CD14-positive monocyte (primary cell): Measurements from ENCODE around the gene WDR82. TPM values are rescaled to one million over a fixed set of nuclear protein-coding genes. Genes with fewer than 3 reads are reported as not detected.

Experiments
- DNase-seq, 3 donors: peaks; one replicate each; pipeline ENCODE4 v3.0.0-alpha.2; 2011 to 2022
- H2AFZ ChIP-seq: 2 replicates; pipeline ENCODE4 v1.6.0; 2012; ENCODE audit warnings: mild to moderate bottlenecking, low read depth, low read length, inconsistent platforms; ENCODE audit not compliant: insufficient read depth, poor library complexity, severe bottlenecking
- H3K27ac ChIP-seq, 2 donors: 1 replicate in 1 of 2; 2 replicates in 1 of 2; pipeline ENCODE4 v1.5.1; 2012 to 2013; ENCODE audit warnings: low read length in 2 of 2, control low read depth in 1 of 2, inconsistent platforms in 1 of 2, low read depth in 1 of 2, mild to moderate bottlenecking in 1 of 2
- H3K27me3 ChIP-seq, 2 donors: one replicate each; pipeline versions ENCODE4 v1.6.0 to v1.6.1; 2011 to 2013; ENCODE audit warnings: low read length in 2 of 2; ENCODE audit not compliant: control insufficient read depth in 2 of 2, insufficient read depth in 2 of 2
- H3K36me3 ChIP-seq, 2 donors: replicated peaks in 1 of 2; 1 replicate in 1 of 2; 2 replicates in 1 of 2; pipeline versions ENCODE4 v1.5.1 to v1.6.1; 2012 to 2013; ENCODE audit warnings: low read length in 2 of 2, control low read depth in 1 of 2, inconsistent platforms in 1 of 2, mild to moderate bottlenecking in 1 of 2; ENCODE audit not compliant: insufficient read depth in 2 of 2, control insufficient read depth in 1 of 2
- H3K4me1 ChIP-seq, 2 donors: 1 replicate in 1 of 2; 2 replicates in 1 of 2; pipeline versions ENCODE4 v1.5.1 to v1.6.1; 2012 to 2013; ENCODE audit warnings: low read length in 2 of 2, control low read depth in 1 of 2, inconsistent platforms in 1 of 2, mild to moderate bottlenecking in 1 of 2, moderate library complexity in 1 of 2; ENCODE audit not compliant: insufficient read depth in 2 of 2, control insufficient read depth in 1 of 2
- H3K4me2 ChIP-seq: replicated peaks from 2 replicates; pipeline ENCODE3; 2012; ENCODE audit warnings: low read length, moderate library complexity, mild to moderate bottlenecking; ENCODE audit not compliant: poor library complexity, severe bottlenecking; ENCODE audit errors: extremely low read depth
- H3K4me3 ChIP-seq, 3 experiments: fragments of 200-600 bp in 1 of 3; sonication (generic) in 1 of 3; replicated peaks in 1 of 3; 1 replicate in 2 of 3; 2 replicates in 1 of 3; pipeline ENCODE4 v1.5.1; 2011 to 2013; ENCODE audit warnings: low read length in 3 of 3, mild to moderate bottlenecking in 3 of 3, control low read depth in 2 of 3, low read depth in 2 of 3, inconsistent platforms in 1 of 3, moderate library complexity in 1 of 3
- H3K79me2 ChIP-seq: 2 replicates; pipeline ENCODE4 v1.6.0; 2012; ENCODE audit warnings: mild to moderate bottlenecking, control low read depth, inconsistent platforms, low read length, moderate library complexity; ENCODE audit not compliant: insufficient read depth
- H3K9ac ChIP-seq: 2 replicates; pipeline ENCODE4 v1.6.0; 2017; ENCODE audit warnings: low read length, mild to moderate bottlenecking; ENCODE audit not compliant: insufficient read depth, poor library complexity, severe bottlenecking
- H3K9me3 ChIP-seq, 2 donors: replicated peaks in 1 of 2; 1 replicate in 1 of 2; 2 replicates in 1 of 2; pipeline versions ENCODE4 v1.5.1 to v1.6.1; 2012 to 2013; ENCODE audit warnings: low read length in 2 of 2, control low read depth in 1 of 2; ENCODE audit not compliant: control insufficient read depth in 1 of 2, insufficient read depth in 1 of 2
- H4K20me1 ChIP-seq: 2 replicates; pipeline ENCODE4 v1.6.0; 2012; ENCODE audit warnings: mild to moderate bottlenecking, low read length, control low read depth, moderate library complexity; ENCODE audit not compliant: insufficient read depth
- H3K27ac Mint-ChIP-seq, 7 donors: one replicate each; pipeline ENCODE4 v1.8.0; 2020; ENCODE audit warnings: mild to moderate bottlenecking in 7 of 7, mixed read lengths in 7 of 7, moderate library complexity in 6 of 7, inconsistent platforms in 2 of 7
- H3K27me3 Mint-ChIP-seq, 3 donors: one replicate each; pipeline ENCODE4 v1.8.0; 2021 to 2022; ENCODE audit warnings: low read depth in 3 of 3, mild to moderate bottlenecking in 3 of 3, mixed read lengths in 3 of 3, moderate library complexity in 3 of 3, inconsistent platforms in 1 of 3
- H3K36me3 Mint-ChIP-seq, 2 donors: one replicate each; pipeline ENCODE4 v1.8.0; 2020; ENCODE audit warnings: mixed read lengths in 2 of 2, inconsistent platforms in 1 of 2, mild to moderate bottlenecking in 1 of 2
- H3K4me1 Mint-ChIP-seq: one replicate; pipeline ENCODE4 v1.8.0; 2020; ENCODE audit warnings: mild to moderate bottlenecking, mixed read lengths
- H3K4me3 Mint-ChIP-seq, 2 donors: one replicate each; pipeline ENCODE4 v1.8.0; 2020; ENCODE audit warnings: mild to moderate bottlenecking in 2 of 2, mixed read lengths in 2 of 2, moderate library complexity in 1 of 2
- H3K9me3 Mint-ChIP-seq, 7 donors: one replicate each; pipeline ENCODE4 v1.8.0; 2020 to 2022; ENCODE audit warnings: mixed read lengths in 7 of 7, mild to moderate bottlenecking in 6 of 7, moderate library complexity in 6 of 7, inconsistent platforms in 2 of 7
- WGBS: methylation state at CpG from one replicate; pipeline ENCODE4 v1.1.5; 2013; ENCODE audit warnings: missing lambda C conversion rate; ENCODE audit not compliant: insufficient coverage; 5-methylcytosine and 5-hydroxymethylcytosine counted together
- intact Hi-C, 2 donors: fragments of 100-400 bp; cut with micrococcal nuclease; formaldehyde crosslinking; loops; one replicate each; pipeline versions ENCODE4 v1.15.0 to v1.15.1; 2023
- polyA plus RNA-seq, 3 donors: library from polyadenylated mRNA; depleted of rRNA in 1 of 3; unstranded in 2 of 3; stranded (reverse) in 1 of 3; fragments of 300-500 nt in 2 of 3; fragments of >200 nt in 1 of 3; fragmentation: Illumina TruSeq in 2 of 3; gene quantifications; 1 replicate in 2 of 3; 2 replicates in 1 of 3; pipeline ENCODE4 v1.2.3, GENCODE V29; 2012 to 2021
- TF ChIP-seq, protein P1 (sequence below): fragments of 200-600 bp; IDR thresholded peaks from one replicate; pipeline ENCODE4 v1.8.0; 2022; ENCODE audit warnings: antibody characterized with exemption, mild to moderate bottlenecking

WDR82 gene
- polyA plus RNA-seq, 3 donors: 27.3 to 33.4 (median 32.3) TPM

DNA sequence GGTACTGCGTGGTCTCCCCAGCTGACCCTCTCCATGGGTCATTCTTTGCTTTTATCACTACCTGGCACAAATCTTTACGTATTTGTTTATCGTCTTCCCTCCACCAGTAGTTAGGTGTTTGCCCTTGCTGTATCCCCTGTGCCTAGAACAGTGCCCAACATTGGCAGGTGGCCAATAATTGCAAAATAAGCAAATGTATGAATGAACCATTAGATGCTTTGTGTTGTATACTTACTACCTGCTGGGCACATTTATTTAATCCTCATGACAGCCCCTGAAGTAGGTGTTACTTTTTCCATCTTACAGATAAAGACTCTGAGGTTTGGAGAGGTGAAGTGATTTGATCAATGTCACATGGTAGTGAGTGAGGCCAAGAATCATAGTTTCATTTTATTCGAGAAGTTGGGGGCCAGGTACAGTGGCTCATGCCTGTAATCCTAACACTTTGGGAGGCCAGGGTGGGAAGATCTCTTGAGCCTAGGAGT lies 37.5 kb downstream of the WDR82 start:
- no peak for DNase-seq
- no peaks in the 10 kb centered on the region for H3K9me3 ChIP-seq
- TF ChIP-seq, protein P1, sequence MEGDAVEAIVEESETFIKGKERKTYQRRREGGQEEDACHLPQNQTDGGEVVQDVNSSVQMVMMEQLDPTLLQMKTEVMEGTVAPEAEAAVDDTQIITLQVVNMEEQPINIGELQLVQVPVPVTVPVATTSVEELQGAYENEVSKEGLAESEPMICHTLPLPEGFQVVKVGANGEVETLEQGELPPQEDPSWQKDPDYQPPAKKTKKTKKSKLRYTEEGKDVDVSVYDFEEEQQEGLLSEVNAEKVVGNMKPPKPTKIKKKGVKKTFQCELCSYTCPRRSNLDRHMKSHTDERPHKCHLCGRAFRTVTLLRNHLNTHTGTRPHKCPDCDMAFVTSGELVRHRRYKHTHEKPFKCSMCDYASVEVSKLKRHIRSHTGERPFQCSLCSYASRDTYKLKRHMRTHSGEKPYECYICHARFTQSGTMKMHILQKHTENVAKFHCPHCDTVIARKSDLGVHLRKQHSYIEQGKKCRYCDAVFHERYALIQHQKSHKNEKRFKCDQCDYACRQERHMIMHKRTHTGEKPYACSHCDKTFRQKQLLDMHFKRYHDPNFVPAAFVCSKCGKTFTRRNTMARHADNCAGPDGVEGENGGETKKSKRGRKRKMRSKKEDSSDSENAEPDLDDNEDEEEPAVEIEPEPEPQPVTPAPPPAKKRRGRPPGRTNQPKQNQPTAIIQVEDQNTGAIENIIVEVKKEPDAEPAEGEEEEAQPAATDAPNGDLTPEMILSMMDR: no peak
- H3K4me1 Mint-ChIP-seq: peaks cover 68% of the 10 kb centered on the region
- no peaks in the 10 kb centered on the region for H3K27me3 Mint-ChIP-seq
- intact Hi-C loops: loop anchor here (5.0 kb wide), 1 partner anchor 36 kb away; the partner anchor contains the start of gene WDR82 (in 2 of the 2)
- H3K27ac Mint-ChIP-seq: peak overlapping the region; percentile 73 to 94 (median 91)
- peaks cover 0 to 5% (median 0%) of the 10 kb centered on the region in 7 donors for H3K9me3 Mint-ChIP-seq
- H3K27me3 ChIP-seq: no peaks in the 10 kb centered on the region
- H3K9ac ChIP-seq: no peak overlapping the region
- H3K79me2 ChIP-seq: peaks cover 60% of the 10 kb centered on the region
- H3K36me3 ChIP-seq: peaks cover 0 to under 1% of the 10 kb centered on the region in 2 donors
- WGBS: 100% methylated on average over 3 of the region's 4 CpGs
- H3K4me3 Mint-ChIP-seq: no peak overlapping the region
- no peak overlapping the region for H3K4me3 ChIP-seq
- no peak overlapping the region for H3K4me2 ChIP-seq
- peaks cover 6 to 10% of the 10 kb centered on the region in 2 donors for H3K36me3 Mint-ChIP-seq
- no peak overlapping the region for H2AFZ ChIP-seq
- peaks cover 26% of the 10 kb centered on the region for H4K20me1 ChIP-seq
- peak overlapping the region in 1 of 2 donors; percentile 91 for H3K27ac ChIP-seq
- peaks cover 68 to 80% of the 10 kb centered on the region in 2 donors for H3K4me1 ChIP-seq

DNA sequence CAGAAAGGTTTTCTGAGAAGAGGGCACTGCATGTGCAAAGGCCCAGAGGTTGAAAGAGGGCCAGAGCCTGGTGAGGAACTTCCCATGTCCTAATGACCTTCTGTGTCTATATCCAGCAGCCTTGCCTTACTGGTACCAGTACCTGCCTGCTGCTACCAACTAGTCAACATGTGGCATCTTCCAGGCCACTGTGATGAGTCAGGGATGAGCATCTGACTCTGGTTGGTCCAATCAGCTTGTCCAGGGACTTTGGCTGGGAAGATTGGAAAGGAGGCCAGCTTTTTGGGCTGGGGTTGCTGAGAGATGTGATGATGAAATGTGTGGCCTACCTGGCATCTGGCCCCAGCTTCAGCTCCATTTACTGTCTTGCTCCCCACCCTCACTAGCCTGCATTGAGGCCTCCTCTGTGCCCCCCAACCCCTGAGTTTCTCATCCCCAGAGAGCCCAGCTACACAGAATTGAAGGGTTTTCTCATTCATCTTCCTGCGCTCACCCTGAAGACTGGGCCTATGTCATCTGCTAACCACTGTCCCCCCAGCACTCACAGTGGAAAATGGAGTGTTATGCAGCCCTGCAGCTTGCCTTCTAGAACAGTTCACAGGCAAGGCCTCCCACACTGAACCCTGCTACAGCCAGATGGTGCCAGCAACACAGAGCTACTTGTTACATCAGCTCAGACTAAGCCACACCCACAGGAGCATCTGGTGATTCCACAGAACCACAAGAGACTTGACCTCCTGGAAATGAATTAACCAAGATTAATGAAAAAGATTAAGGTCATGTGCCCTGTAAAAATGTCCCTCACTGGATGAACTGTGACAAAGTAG lies 38.2 kb downstream of the WDR82 start:
- DNase-seq: peak; percentile 61 to 71 (median 65)
- Mint-ChIP-seq H3K36me3 (peaks cover 13 to 17% of the 10 kb centered on the region in 2 donors), H3K9me3 (peaks cover 0 to 5% (median 0%) of the 10 kb centered on the region in 7 donors), H3K4me3 (peak overlapping the region; percentile 67 to 90), H3K27ac (peak overlapping the region; percentile 86 to 95 (median 92)), H3K4me1 (peaks cover 73% of the 10 kb centered on the region), H3K27me3 (no peaks in the 10 kb centered on the region)
- TF ChIP-seq, protein P1: no peak
- Histone ChIP-seq H3K27me3 (no peaks in the 10 kb centered on the region), H3K79me2 (peaks cover 63% of the 10 kb centered on the region), H3K4me3 (peak overlapping the region in 1 of 3 experiments; percentile 100), H3K36me3 (peaks cover 5 to 7% of the 10 kb centered on the region in 2 donors), H3K9me3 (no peaks in the 10 kb centered on the region), H3K27ac (peak overlapping the region; percentile 45 to 91), H4K20me1 (peaks cover 33% of the 10 kb centered on the region), H3K9ac (no peak overlapping the region), H3K4me2 (peak overlapping the region; percentile 97), H3K4me1 (peaks cover 69 to 81% of the 10 kb centered on the region in 2 donors), H2AFZ (no peak overlapping the region)
- WGBS: 100% methylated on average over 1 of the region's 1 CpG
- intact Hi-C loops: loop anchor here (5.0 kb wide), 1 partner anchor 37 kb away; the partner anchor contains the start of gene WDR82 (in 2 of the 2)
